AG10803 (cell line): Measurements from ENCODE around the gene ATP1A4.

ENCODE experiments used
- DNase-seq: peaks from one replicate; pipeline ENCODE4 v3.0.0; 2010; ENCODE audit warnings: low read depth
- H3K4me3 ChIP-seq: 2 replicates; pipeline ENCODE4 v1.5.1; 2011; ENCODE audit warnings: mild to moderate bottlenecking, low read length, control low read depth
- TF ChIP-seq, protein P1 (sequence below): conservative IDR thresholded peaks from 2 replicates; pipeline ENCODE4 v1.5.1; 2011; ENCODE audit warnings: mild to moderate bottlenecking, low read length, control low read depth, inconsistent platforms

ATP1A4 gene

DNA sequence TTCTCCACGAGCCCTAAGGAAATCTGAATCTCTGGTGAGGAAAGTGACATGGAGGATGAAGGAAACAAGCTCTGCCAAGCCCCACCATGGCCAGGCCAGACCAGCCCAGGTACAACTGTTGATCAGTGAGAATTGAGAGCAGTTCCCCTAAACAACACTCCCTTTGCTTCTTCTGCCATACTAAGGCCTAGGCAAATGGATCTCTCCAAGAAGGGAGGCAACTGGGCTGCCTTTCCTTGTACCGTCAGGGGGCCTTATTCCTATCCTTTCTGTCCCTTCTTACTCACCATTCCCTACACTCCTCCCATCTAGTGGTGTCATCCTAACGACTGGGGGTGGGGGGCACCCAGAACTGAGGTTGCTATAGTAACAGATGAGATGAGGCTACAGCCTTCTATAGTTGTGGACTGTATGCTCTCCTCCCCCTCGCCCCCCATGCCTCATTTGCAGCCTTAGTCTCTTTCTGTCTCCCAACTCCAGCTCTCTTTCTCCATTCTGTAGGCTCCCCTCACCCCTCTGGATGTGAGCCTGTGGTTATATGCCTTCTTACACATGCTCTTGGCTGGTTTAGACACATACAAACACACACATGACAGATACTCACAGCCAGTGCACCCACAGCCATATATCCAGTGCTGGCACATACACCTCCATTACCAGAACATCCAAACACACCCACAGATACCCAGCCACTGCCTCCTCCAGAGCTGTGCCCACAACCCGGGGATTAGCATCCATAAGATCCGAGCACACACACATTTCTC is 57.3 kb downstream of the ATP1A4 start:
- H3K4me3 ChIP-seq = peak overlapping the region; percentile 9
- no peak for DNase-seq
- TF ChIP-seq, protein P1, sequence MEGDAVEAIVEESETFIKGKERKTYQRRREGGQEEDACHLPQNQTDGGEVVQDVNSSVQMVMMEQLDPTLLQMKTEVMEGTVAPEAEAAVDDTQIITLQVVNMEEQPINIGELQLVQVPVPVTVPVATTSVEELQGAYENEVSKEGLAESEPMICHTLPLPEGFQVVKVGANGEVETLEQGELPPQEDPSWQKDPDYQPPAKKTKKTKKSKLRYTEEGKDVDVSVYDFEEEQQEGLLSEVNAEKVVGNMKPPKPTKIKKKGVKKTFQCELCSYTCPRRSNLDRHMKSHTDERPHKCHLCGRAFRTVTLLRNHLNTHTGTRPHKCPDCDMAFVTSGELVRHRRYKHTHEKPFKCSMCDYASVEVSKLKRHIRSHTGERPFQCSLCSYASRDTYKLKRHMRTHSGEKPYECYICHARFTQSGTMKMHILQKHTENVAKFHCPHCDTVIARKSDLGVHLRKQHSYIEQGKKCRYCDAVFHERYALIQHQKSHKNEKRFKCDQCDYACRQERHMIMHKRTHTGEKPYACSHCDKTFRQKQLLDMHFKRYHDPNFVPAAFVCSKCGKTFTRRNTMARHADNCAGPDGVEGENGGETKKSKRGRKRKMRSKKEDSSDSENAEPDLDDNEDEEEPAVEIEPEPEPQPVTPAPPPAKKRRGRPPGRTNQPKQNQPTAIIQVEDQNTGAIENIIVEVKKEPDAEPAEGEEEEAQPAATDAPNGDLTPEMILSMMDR = no peak

DNA sequence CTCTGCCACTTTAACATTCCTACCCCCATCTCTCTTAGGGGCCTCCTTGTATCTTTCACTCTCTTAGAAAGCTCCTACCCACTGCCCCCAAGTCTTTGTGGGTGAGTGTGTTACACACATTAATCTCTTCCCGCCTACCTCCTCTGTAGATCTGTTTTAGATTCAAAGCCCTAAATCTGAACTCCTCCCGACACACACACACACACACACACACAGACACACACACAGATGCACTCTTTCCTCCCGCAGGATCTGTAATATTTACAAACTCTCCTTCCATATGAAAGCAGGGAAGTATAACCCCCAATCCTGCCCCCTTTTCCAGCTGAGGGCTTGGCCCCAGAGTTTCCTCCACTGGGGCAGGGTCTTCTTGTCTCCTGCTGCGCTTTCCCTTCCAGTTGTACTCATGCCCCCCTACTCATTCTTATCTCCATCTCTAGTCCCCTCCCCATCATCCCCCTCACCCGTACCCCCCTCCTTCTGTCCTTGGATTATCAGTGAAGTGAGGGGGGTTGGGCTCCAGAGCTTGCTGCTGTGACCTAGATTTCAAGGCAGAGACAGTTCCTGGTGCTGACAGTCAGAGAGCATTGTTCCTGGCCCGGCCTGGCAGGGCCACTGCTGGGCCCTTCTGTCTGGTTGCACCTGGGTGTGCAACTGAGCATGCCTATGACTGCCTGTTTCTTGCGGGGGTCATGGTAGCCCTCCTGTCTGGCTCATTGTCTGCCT is 58.1 kb downstream of the ATP1A4 start:
- TF ChIP-seq, protein P1 = no peak
- no peak for DNase-seq
- H3K4me3 ChIP-seq = no peak overlapping the region

DNA sequence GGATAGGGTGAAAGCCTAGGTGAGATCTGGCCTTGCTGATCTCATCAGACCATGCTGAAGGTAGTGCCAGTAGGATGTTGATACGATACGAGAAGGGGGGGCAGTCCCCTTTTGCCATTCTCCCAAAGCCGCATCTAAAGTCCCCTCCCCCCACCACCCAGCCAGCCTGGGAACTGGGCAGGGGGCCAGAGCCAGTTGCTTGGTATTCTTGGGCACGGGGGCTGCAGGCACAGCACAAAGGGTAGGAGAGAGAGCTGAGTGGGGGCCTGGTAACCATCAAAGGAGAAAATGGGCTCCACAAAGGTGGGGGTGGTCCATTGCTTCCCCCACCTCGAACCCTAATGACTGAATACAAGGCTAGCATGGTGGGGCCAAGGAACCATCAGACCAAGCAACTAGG is 59.2 kb downstream of the ATP1A4 start:
- no peak overlapping the region for H3K4me3 ChIP-seq
- TF ChIP-seq, protein P1 = no peak
- DNase-seq = no peak

DNA sequence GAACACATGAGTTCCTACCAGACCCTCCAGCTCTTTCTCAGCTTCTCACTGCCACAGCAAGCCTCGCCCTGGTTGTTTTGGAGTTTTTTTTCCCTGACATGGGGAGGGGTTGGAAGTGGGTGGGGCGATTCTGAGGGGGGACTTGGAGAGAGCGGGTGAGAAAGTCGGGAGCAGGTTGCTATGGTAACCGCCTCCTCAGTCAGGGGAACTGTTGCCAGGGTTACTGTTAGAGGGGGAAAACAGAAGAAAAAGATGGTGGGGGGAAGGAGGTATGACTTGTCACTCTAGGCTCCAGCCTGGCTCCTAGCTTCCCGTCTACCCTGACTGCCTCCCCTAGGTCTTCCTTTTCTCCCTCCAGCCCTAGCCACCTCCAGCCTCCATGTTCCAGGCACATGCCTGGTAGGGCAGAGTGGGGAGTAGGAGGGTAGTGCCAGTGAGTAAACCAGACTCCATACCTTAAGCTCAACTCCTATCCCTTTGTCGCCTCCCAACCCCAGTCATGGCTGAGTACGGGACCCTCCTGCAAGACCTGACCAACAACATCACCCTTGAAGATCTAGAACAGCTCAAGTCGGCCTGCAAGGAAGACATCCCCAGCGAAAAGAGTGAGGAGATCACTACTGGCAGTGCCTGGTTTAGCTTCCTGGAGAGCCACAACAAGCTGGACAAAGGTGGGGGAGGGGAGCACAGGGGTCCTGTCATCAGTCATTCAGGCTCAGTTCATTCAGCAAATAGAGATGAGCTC is 59.8 kb downstream of the ATP1A4 start:
- TF ChIP-seq, protein P1 = no peak
- DNase-seq = no peak
- no peak overlapping the region for H3K4me3 ChIP-seq

DNA sequence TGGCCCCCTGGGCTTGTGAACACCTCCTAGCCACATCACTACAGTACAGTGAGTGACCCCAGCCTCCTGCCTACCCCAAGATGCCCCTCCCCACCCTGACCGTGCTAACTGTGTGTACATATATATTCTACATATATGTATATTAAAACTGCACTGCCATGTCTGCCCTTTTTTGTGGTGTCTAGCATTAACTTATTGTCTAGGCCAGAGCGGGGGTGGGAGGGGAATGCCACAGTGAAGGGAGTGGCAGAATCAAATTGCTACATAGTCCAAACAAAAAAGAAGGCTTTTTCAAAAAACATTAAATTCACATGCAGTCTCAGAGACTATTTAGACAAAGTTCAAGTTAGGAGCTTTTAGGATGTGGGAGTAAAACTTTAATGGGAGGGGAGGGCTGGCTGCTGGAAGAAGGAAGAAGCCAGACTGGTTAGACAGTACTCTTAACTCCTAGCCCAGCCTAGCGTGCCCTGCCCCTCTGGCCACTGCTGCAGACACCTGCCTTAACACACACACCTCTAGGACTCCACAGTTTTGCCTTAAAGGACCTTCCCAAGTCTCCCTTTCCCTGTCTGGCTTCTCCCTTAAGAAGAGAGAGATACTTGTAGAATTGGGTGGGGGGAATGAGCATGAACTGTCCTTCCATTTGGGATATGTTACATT is 63.2 kb downstream of the ATP1A4 start:
- DNase-seq = no peak
- H3K4me3 ChIP-seq = no peak overlapping the region
- TF ChIP-seq, protein P1 = no peak

DNA sequence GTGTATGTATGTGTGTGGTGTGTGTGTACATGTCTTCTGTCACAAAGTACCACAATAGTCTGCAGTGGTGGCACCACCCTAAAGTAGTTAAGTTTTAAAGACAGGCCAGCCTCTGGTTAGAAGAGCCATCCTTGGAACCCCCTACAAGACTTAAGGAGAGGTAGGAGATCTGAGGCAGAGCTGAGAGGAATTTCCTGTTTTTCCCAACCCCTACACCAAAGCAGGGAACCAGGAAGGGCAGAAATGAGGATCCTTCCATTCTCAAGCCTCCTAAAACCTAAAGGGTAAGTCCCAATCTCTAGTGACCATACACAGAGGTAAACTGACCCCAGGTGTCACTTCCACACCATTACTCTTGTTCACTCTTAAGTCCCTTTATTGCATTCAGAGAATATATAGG is 64.9 kb downstream of the ATP1A4 start:
- no peak overlapping the region for H3K4me3 ChIP-seq
- TF ChIP-seq, protein P1 = no peak

More for the DNA sequence above, 64.9 kb downstream of the ATP1A4 start:
- DNase-seq = no peak
